OCI-LY7 (cell line): ENCODE results near the gene ATMIN. TPM values are rescaled to one million over a fixed set of nuclear protein-coding genes. Genes with fewer than 3 reads are reported as not detected.

ENCODE experiments used
- BruUV-seq: library from RNA; stranded (reverse); fragments of 400-500 nt; replicated peaks from 2 replicates; lab custom pipeline; 2021; lab: Mats Ljungman, UMichigan
- CTCF ChIA-PET: fragments of 300-600 bp; sonication (Branson Sonifier 250); formaldehyde crosslinking; loops from one replicate; lab custom pipeline; 2022; ENCODE audit warnings: antibody characterized with exemption; ENCODE audit not compliant: unreplicated experiment; lab: Charles Lee
- POLR2A ChIA-PET: fragments of 300-600 bp; sonication (Branson Sonifier 250); formaldehyde crosslinking; loops from one replicate; lab custom pipeline; 2022; ENCODE audit warnings: antibody characterized with exemption; lab: Charles Lee
- DNase-seq: peaks from one replicate; pipeline ENCODE4 v3.0.0-alpha.2; 2015; ENCODE audit warnings: low spot score
- H2AFZ ChIP-seq: fragments of 200-600 bp; sonication (generic), shearing (Covaris generic); 2 replicates; pipeline ENCODE4 v1.6.1; 2014; ENCODE audit warnings: mild to moderate bottlenecking, antibody characterized with exemption, low read length, moderate library complexity
- H3K27ac ChIP-seq: fragments of 200-600 bp; sonication (generic); 2 replicates; pipeline ENCODE4 v1.5.1; 2014; ENCODE audit warnings: mixed run types, low read depth, mild to moderate bottlenecking, moderate library complexity, low read length, inconsistent platforms; ENCODE audit not compliant: poor library complexity, severe bottlenecking
- H3K36me3 ChIP-seq: fragments of 200-600 bp; sonication (generic); 2 replicates; pipeline ENCODE4 v1.6.1; 2014; ENCODE audit warnings: mild to moderate bottlenecking, antibody characterized with exemption, low read length, moderate library complexity, mixed read lengths; ENCODE audit not compliant: insufficient read depth
- H3K4me1 ChIP-seq: fragments of 200-600 bp; sonication (generic); 2 replicates; pipeline ENCODE4 v1.5.1; 2014; ENCODE audit warnings: mild to moderate bottlenecking, low read length; ENCODE audit not compliant: insufficient read depth, poor library complexity, severe bottlenecking
- H3K4me2 ChIP-seq: fragments of 200-600 bp; sonication (generic); 2 replicates; pipeline ENCODE4 v1.6.1; 2014; ENCODE audit warnings: mild to moderate bottlenecking, low read length
- H3K4me3 ChIP-seq: fragments of 200-600 bp; sonication (generic); 2 replicates; pipeline ENCODE4 v1.5.1; 2014; ENCODE audit warnings: mild to moderate bottlenecking, low read depth, low read length; ENCODE audit not compliant: poor library complexity, severe bottlenecking
- H3K79me2 ChIP-seq: fragments of 200-600 bp; sonication (generic); 2 replicates; pipeline ENCODE4 v1.6.1; 2016; ENCODE audit warnings: low read depth, mild to moderate bottlenecking, low read length, moderate library complexity, mixed read lengths; ENCODE audit not compliant: insufficient read depth
- H3K9me2 ChIP-seq: fragments of 200-600 bp; sonication (generic); 2 replicates; pipeline ENCODE4 v1.6.1; 2016; ENCODE audit warnings: mild to moderate bottlenecking, low read length, mixed read lengths; ENCODE audit not compliant: insufficient read depth
- H3K9me3 ChIP-seq: fragments of 200-600 bp; sonication (generic); 2 replicates; pipeline ENCODE4 v1.6.1; 2014; ENCODE audit warnings: mild to moderate bottlenecking, mixed run types, low read length, mixed read lengths
- H4K20me1 ChIP-seq: fragments of 200-600 bp; sonication (generic); 2 replicates; pipeline ENCODE4 v1.6.1; 2014; ENCODE audit warnings: mild to moderate bottlenecking, antibody characterized with exemption, low read length, moderate library complexity, mixed read lengths; ENCODE audit not compliant: insufficient read depth
- CTCF ChIP-seq: fragments of 200-600 bp; sonication (generic); conservative IDR thresholded peaks from 2 replicates; pipeline ENCODE4 v1.5.1; 2014; ENCODE audit warnings: mild to moderate bottlenecking, antibody characterized with exemption, low read length, moderate library complexity, mixed read lengths
- EZH2phosphoT487 ChIP-seq: fragments of 200-600 bp; sonication (generic); IDR thresholded peaks from 2 replicates; pipeline ENCODE4 v1.6.1; 2018; ENCODE audit warnings: low read depth, borderline replicate concordance, mild to moderate bottlenecking, mixed run types, antibody characterized with exemption, low read length, moderate library complexity, mixed read lengths
- intact Hi-C: fragments of 100-400 bp; cut with micrococcal nuclease; formaldehyde crosslinking; loops from one replicate; pipeline ENCODE4 v1.10.0; 2022; ENCODE audit not compliant: unreplicated experiment
- total RNA-seq, 2 experiments: library from RNA; depleted of rRNA in 1 of 2; stranded (reverse); fragments of >200 nt in 1 of 2; shearing (Covaris generic) in 1 of 2; gene quantifications; 2 replicates each; pipeline ENCODE4 v1.2.3, GENCODE V29; 2014 to 2022

Gene ATMIN
- total RNA-seq, 2 experiments from 2014 or later, result 15.0 to 23.7 TPM

DNA sequence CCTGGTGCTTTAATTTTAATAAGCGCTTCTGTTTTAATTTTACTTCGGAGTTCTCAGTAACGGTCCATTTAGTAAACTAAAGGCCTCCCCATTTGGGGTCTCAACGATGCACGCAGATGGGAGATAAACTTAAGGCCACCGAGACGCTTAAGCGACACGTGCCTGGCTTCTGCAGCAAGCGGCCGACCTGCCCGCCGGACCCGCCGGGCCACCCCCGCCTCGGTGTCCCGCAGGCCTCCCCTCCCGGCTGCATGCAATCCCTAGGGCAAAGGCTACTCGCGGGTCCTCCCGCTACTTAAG lies 60.0 kb downstream of the ATMIN start:
- H4K20me1 ChIP-seq, result no peaks in the 10 kb centered on the region
- H3K4me2 ChIP-seq, result peak overlapping the region; percentile 78
- intact Hi-C loops, result loop anchor here (10.0 kb wide), 1 partner anchor 219 kb away; the partner anchor contains the start of gene GAN
- BruUV-seq, result no TSS peak
- TF ChIP-seq EZH2phosphoT487 (no peak), CTCF (no peak)
- no peak for DNase-seq
- CTCF ChIA-PET, result no interaction called here
- peaks cover 30% of the 10 kb centered on the region; the same call in 1 of the 2 replicates for H3K79me2 ChIP-seq
- H3K9me2 ChIP-seq, result no peaks in the 10 kb centered on the region
- peak overlapping the region; percentile 88 for H3K4me3 ChIP-seq
- peak overlapping the region; percentile 71 for H2AFZ ChIP-seq
- peaks cover 6% of the 10 kb centered on the region; the same call in 1 of the 2 replicates for H3K36me3 ChIP-seq
- H3K4me1 ChIP-seq, result peaks cover 23% of the 10 kb centered on the region
- no peaks in the 10 kb centered on the region for H3K9me3 ChIP-seq
- POLR2A ChIA-PET, result interaction anchor here (1.6 kb wide), 1 partner anchor 12 kb away, joined by 4 read pairs; no protein-coding TSS in a partner anchor
- H3K27ac ChIP-seq, result no peak overlapping the region

DNA sequence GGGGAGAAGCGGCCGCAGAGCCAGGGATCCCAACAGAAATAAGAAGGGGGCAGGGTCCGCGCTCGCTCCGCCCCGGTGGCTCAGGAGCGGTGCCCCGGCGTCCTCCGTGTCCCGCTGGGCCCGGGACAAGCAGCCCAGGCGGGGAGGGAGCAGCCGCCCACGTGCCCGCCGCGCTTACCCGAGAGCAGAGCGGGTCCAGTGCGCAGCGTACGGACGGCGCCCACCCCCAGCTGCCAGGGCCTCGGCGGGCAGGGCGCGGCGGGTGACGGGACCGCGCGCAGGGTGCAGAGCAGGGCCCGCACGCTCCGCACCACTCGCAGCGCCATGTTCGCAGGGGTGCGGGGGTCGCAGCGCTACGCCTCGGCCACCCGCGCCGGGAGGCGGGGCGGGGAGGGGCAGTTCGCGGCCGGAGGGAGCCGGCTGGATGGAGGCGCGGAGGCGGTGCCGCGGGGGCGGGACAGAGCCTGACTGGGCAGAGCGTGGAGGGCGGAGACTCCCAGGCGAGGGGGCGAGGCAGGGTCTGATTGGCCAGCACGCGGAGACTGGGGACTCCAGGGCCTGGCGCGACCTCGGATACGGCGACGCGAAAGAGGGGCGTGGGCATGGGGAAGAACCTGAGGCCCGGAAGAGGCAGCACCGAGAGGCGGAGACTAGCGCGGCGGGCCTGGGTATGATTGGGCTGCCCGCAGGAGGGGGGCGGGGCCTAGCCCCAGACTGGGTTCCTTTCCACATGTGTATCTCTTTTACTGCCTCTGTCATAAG lies 60.5 kb downstream of the ATMIN start, which contains the start of gene GCSH:
Gene GCSH, minus strand, starts transcription at position 443 of the 762 bp plus-strand sequence. Its CDS starts 117 bp downstream, at position 326.
- peak; percentile 99 for DNase-seq
- H3K27ac ChIP-seq, result no peak within 1 kb of the TSS
- CTCF ChIA-PET, result no interaction called here
- no peaks in the 10 kb centered on the region for H3K9me3 ChIP-seq
- H3K4me1 ChIP-seq, result peaks cover 23% of the 10 kb centered on the region
- H3K4me2 ChIP-seq, result peak within 1 kb of the TSS; percentile 78
- H3K79me2 ChIP-seq, result peaks cover 26% of the 10 kb centered on the region; the same call in 1 of the 2 replicates
- TF ChIP-seq EZH2phosphoT487 (no peak), CTCF (no peak)
- no peaks in the 10 kb centered on the region for H4K20me1 ChIP-seq
- H3K36me3 ChIP-seq, result peaks cover 3% of the 10 kb centered on the region; the same call in 1 of the 2 replicates
- peak within 1 kb of the TSS; percentile 75 for H2AFZ ChIP-seq
- intact Hi-C loops, result loop anchor here (1.0 to 10.0 kb wide), 3 partner anchors 61 to 219 kb away; partner anchors contain the start of genes ATMIN, CMC2 and GAN
- POLR2A ChIA-PET, result no interaction called here
- H3K4me3 ChIP-seq, result peak within 1 kb of the TSS; percentile 88
- no TSS peak for BruUV-seq
- H3K9me2 ChIP-seq, result no peaks in the 10 kb centered on the region
